SK-MEL-5 (cell line): ENCODE measurements around the gene SEC11C. TPM values are rescaled to one million over a fixed set of nuclear protein-coding genes. Genes with fewer than 3 reads are reported as not detected.
"Not testable (repeated sequence)": the region's sequence is repeated elsewhere in the genome, so short reads cannot be mapped to it uniquely, and the experiment has no call there.

ENCODE experiments used
- DNase-seq: peaks from one replicate; pipeline ENCODE4 v3.0.0-alpha.2; 2016; ENCODE audit warnings: low read depth, low spot score
- in situ Hi-C: cut with HindIII; loops from 2 replicates; pipeline ENCODE4 v1.10.0; 2016; ENCODE audit warnings: low sequenced_read_pairs, high pct_unique_total_duplicates, low pct_unique_long_range_greater_than_20kb
- total RNA-seq: library from RNA; depleted of rRNA; stranded (reverse); fragments of >200 nt; shearing (Covaris generic); gene quantifications from 2 replicates; pipeline ENCODE4 v1.2.3, GENCODE V29; 2014

Gene SEC11C
- total RNA-seq, 1 experiment from 2014 or later, result 167 TPM

GRCh38 chr18:59142274-59142673, 2.6 kb downstream of the SEC11C start:
- in situ Hi-C loops, result no loop called here
- no peak for DNase-seq

- DNase-seq, in situ Hi-C loops: not testable (repeated sequence)
Observed at GRCh38 chr18:59142800-59143416, 3.2 kb downstream of the SEC11C start.

- DNase-seq, result no peak
- in situ Hi-C loops, result no loop called here
Observed at GRCh38 chr18:59143441-59143840, 3.8 kb downstream of the SEC11C start.

- no peak for DNase-seq
- in situ Hi-C loops, result no loop called here
Observed at GRCh38 chr18:59144483-59144882, 4.8 kb downstream of the SEC11C start.

GRCh38 chr18:59145055-59145454, 5.4 kb downstream of the SEC11C start:
- in situ Hi-C loops, result no loop called here
- DNase-seq, result no peak

- DNase-seq, result no peak
- in situ Hi-C loops, result no loop called here
Observed at GRCh38 chr18:59148192-59148591, 8.5 kb downstream of the SEC11C start.

- in situ Hi-C loops, result no loop called here
- no peak for DNase-seq
Observed at GRCh38 chr18:59149007-59149406, 9.3 kb downstream of the SEC11C start.

- in situ Hi-C loops, result no loop called here
- DNase-seq, result no peak
Observed at GRCh38 chr18:59149416-59149815, 9.7 kb downstream of the SEC11C start.

GRCh38 chr18:59150236-59150635, 10.6 kb downstream of the SEC11C start:
- DNase-seq, result peak; percentile 55
- in situ Hi-C loops, result no loop called here

- in situ Hi-C loops, result no loop called here
Observed at GRCh38 chr18:59155153-59155552, 15.5 kb downstream of the SEC11C start.

GRCh38 chr18:59156316-59156715, 16.6 kb downstream of the SEC11C start:
- in situ Hi-C loops, result no loop called here
- no peak for DNase-seq

More at GRCh38 chr18:59155153-59155552, 15.5 kb downstream of the SEC11C start:
- DNase-seq, result peak; percentile 26

- in situ Hi-C loops, result no loop called here
- DNase-seq, result no peak
Observed at GRCh38 chr18:59159265-59159664, 19.6 kb downstream of the SEC11C start.

GRCh38 chr18:59159986-59160385, 20.3 kb downstream of the SEC11C start:
- in situ Hi-C loops, result no loop called here

GRCh38 chr18:59172664-59173249, 33.1 kb downstream of the SEC11C start:
- DNase-seq, result no peak
- in situ Hi-C loops, result no loop called here

More at GRCh38 chr18:59159986-59160385, 20.3 kb downstream of the SEC11C start:
- DNase-seq, result no peak

GRCh38 chr18:59177485-59177884, 37.8 kb downstream of the SEC11C start:
- in situ Hi-C loops, result no loop called here
- no peak for DNase-seq

- in situ Hi-C loops, result no loop called here
- no peak for DNase-seq
Observed at GRCh38 chr18:59180150-59180845, 40.6 kb downstream of the SEC11C start.

- in situ Hi-C loops, result no loop called here
- DNase-seq, result no peak
Observed at GRCh38 chr18:59182673-59183072, 43.0 kb downstream of the SEC11C start.

- in situ Hi-C loops, result no loop called here
- no peak for DNase-seq
Observed at GRCh38 chr18:59189008-59189407, 49.3 kb downstream of the SEC11C start.

- no peak for DNase-seq
- in situ Hi-C loops, result no loop called here
Observed at GRCh38 chr18:59189746-59190145, 50.1 kb downstream of the SEC11C start.
